ENCODE data around the gene PLEKHM3. TPM values are rescaled to one million over a fixed set of nuclear protein-coding genes. Genes with fewer than 3 reads are reported as not detected.

The PLEKHM3 gene
- total and polyA plus RNA-seq, 2 donors (not counting 3 experiments of a cell fraction or from before 2014, with no cell fraction given) = 3.1 to 9.1 TPM

DNA sequence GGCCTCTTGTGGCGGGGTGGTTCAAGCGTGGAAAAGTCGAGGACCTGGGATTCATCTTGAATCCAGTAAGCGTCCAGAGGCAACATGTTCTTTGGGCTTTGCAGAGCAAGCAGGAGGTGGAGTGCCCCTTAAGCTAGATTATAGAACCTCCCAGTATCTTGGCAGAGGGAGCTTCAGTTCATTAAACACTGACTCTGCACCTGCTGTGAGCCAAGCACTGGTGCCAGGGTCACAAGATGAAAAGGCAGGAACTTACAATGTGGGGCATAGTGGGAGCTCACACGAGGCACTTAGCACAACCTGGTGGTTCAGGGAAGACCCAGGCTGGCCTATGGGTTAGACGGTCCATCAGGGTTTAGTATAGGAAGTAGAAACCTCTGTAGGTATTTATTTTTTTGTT, 248.2 kb downstream of the PLEKHM3 start:
- H3K4me2 ChIP-seq (ENCODE audit: insufficient read depth, low read length) = no peak overlapping the region
- CTCF ChIA-PET = interaction anchor here (0.8 kb wide), 1 partner anchor 53 kb away, joined by 3 read pairs; no protein-coding TSS in a partner anchor
- no peaks in the 10 kb centered on the region for H3K4me1 ChIP-seq (ENCODE audit: control insufficient read depth, extremely low read depth, insufficient read depth, low read length)
- H3K36me3 ChIP-seq (ENCODE audit: control insufficient read depth in 2 of 2, extremely low read depth in 1 of 2, insufficient read depth in 2 of 2, low read length in 2 of 2) = no peaks in the 10 kb centered on the region
- dilution Hi-C loops (cut with MboI; ENCODE audit: extremely low pct_ligation_motif_present, low sequenced_read_pairs) = no loop called here
- POLR2A ChIA-PET = no interaction called here
- no peaks in the 10 kb centered on the region for H3K79me2 ChIP-seq (ENCODE audit: control insufficient read depth, insufficient read depth, low read length)
- no peaks in the 10 kb centered on the region for H4K20me1 ChIP-seq (replicated peaks; ENCODE audit: control insufficient read depth, extremely low read depth, insufficient read depth, low read length)
- no peak for FAIRE-seq
- intact Hi-C loops (cut with micrococcal nuclease) = no loop called here
- H3K27me3 ChIP-seq (ENCODE audit: control insufficient read depth in 2 of 2, insufficient read depth in 2 of 2, low read length in 2 of 2) = peaks cover 0 to under 1% of the 10 kb centered on the region in 2 experiments
- no peak overlapping the region for H3K27ac ChIP-seq (ENCODE audit: insufficient read depth, low read depth, low read length)
- BruUV-seq (replicated peaks) = no TSS peak
- TF ChIP-seq, protein P1, sequence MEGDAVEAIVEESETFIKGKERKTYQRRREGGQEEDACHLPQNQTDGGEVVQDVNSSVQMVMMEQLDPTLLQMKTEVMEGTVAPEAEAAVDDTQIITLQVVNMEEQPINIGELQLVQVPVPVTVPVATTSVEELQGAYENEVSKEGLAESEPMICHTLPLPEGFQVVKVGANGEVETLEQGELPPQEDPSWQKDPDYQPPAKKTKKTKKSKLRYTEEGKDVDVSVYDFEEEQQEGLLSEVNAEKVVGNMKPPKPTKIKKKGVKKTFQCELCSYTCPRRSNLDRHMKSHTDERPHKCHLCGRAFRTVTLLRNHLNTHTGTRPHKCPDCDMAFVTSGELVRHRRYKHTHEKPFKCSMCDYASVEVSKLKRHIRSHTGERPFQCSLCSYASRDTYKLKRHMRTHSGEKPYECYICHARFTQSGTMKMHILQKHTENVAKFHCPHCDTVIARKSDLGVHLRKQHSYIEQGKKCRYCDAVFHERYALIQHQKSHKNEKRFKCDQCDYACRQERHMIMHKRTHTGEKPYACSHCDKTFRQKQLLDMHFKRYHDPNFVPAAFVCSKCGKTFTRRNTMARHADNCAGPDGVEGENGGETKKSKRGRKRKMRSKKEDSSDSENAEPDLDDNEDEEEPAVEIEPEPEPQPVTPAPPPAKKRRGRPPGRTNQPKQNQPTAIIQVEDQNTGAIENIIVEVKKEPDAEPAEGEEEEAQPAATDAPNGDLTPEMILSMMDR (IDR thresholded peaks at IDR 0.05; ENCODE audit: extremely low read depth in 1 of 2, insufficient read depth in 1 of 2, low read depth in 1 of 2, low read length in 2 of 2) = no peak
- TF ChIP-seq GATA2 (IDR thresholded peaks at IDR 0.05; ENCODE audit: insufficient read depth, insufficient read length, low read depth, low read length) (no peak), JUN (IDR thresholded peaks at IDR 0.05; ENCODE audit: borderline replicate concordance, insufficient read depth, insufficient read length, low read depth) (no peak), POLR2A (IDR thresholded peaks at IDR 0.05; ENCODE audit: low read depth, low read length) (no peak), FOS (IDR thresholded peaks at IDR 0.05; ENCODE audit: borderline replicate concordance, insufficient read depth, low read length) (no peak), MYC (IDR thresholded peaks at IDR 0.05; ENCODE audit: low read depth, low read length) (no peak), POLR2AphosphoS5 (IDR thresholded peaks at IDR 0.05; ENCODE audit: insufficient read depth, low read depth, low read length) (no peak), EZH2 (IDR thresholded peaks at IDR 0.05; ENCODE audit: borderline replicate concordance, low read depth, low read length, severe bottlenecking) (no peak)
- TF ChIP-seq, protein P2, sequence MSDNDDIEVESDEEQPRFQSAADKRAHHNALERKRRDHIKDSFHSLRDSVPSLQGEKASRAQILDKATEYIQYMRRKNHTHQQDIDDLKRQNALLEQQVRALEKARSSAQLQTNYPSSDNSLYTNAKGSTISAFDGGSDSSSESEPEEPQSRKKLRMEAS (IDR thresholded peaks at IDR 0.05; ENCODE audit: insufficient read depth, insufficient read length) = no peak
- H3K4me3 ChIP-seq (replicated peaks in 1 of 3; ENCODE audit: insufficient read depth in 1 of 3, low read depth in 1 of 3, low read length in 3 of 3) = no peak overlapping the region
- H2AFZ ChIP-seq (ENCODE audit: low read depth, low read length) = no peak overlapping the region
- no peak for DNase-seq (ENCODE audit: low read depth, low spot score)
- H3K9me1 ChIP-seq (replicated peaks; ENCODE audit: control insufficient read depth, extremely low read depth, insufficient read depth, low read length) = no peaks in the 10 kb centered on the region
- H3K9ac ChIP-seq (replicated peaks; ENCODE audit: extremely low read depth, insufficient read depth, low read length) = no peak overlapping the region
- H3K9me3 ChIP-seq (replicated peaks; ENCODE audit: control insufficient read depth, insufficient read depth, low read length) = no peaks in the 10 kb centered on the region
